Measurements from ENCODE around the gene OAS2.
"Not testable (repeated sequence)": the region's sequence is repeated elsewhere in the genome, so short reads cannot be mapped to it uniquely, and the experiment has no call there.

OAS2 gene

GRCh38 chr12:112986291-112986800 lies 8.0 kb downstream of the OAS2 start:
- DNase-seq: no peak

GRCh38 chr12:112987561-112987960 lies 9.2 kb downstream of the OAS2 start:
- DNase-seq: no peak

GRCh38 chr12:112988224-112988623 lies 9.9 kb downstream of the OAS2 start:
- DNase-seq: no peak

DNA sequence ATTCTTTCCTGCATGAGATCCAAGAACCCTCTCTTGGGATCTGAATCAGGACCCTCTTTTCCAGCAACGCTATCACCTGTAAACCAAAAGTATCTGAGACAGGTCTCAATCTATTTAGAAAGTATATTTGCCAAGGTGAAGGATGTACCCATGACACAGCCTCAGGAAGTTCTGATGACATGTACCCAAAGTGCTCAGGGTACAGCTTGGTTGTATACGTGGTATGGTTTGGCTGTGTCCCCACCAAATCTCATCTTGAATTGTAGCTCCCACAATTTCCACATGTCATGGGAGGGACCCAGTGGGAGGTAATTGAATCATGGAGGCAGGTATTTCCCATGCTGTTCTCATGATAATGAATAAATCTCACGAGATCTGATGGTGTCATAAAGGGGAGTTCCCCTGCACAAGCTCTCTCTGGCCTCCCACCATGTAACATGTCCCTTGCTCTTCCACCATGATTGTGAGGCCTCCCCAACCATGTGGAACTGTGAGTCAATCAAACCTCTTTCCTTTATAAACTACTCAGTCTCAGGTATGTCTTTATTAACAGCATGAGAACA lies 10.6 kb downstream of the OAS2 start:
- DNase-seq: not testable (repeated sequence)

DNA sequence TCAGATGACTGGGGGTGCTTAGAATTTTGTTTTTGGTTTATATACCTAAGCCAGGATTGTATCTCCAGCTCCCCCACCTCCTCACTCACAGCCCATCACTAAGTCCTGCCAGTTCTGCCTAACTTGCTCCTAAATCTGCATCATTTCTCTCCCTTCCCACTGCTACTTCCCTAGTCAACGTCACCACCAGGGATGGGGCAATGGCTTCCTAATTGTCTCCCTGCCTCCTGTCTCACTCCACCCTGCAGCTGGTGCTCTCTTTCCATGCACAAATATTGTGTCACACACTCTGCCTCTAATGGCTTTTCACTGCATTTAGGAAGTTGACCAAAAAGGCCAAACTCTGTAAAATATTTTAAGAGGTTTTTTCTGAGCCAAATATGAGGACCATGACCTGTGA lies 11.5 kb downstream of the OAS2 start:
- no peak for DNase-seq

- peak; percentile 23 for DNase-seq
These were observed 14.5 kb downstream of the OAS2 start for GRCh38 chr12:112992541-112993398.

- no peak for DNase-seq
These were observed 16.7 kb downstream of the OAS2 start for GRCh38 chr12:112995008-112995407.

- DNase-seq: no peak
These were observed 18.2 kb downstream of the OAS2 start for GRCh38 chr12:112996501-112996900.

DNA sequence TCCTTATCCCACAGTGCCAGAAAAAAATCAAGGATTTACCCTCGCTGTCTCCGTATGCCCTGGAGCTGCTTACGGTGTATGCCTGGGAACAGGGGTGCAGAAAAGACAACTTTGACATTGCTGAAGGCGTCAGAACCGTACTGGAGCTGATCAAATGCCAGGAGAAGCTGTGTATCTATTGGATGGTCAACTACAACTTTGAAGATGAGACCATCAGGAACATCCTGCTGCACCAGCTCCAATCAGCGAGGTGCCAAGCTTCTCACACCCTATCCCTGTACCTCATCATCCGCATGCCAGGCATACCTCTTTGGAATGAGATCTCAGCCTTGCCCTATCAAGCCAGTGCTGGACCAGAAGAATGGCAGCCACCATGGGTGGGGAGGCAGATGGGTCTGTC lies 19.2 kb downstream of the OAS2 start:
- DNase-seq: no peak

- no peak for DNase-seq
These were observed 20.9 kb downstream of the OAS2 start for GRCh38 chr12:112998987-112999767.

- no peak for DNase-seq
These were observed 22.1 kb downstream of the OAS2 start for GRCh38 chr12:113000433-113000832.

- DNase-seq: no peak
These were observed 23.8 kb downstream of the OAS2 start for GRCh38 chr12:113002155-113002554.

DNA sequence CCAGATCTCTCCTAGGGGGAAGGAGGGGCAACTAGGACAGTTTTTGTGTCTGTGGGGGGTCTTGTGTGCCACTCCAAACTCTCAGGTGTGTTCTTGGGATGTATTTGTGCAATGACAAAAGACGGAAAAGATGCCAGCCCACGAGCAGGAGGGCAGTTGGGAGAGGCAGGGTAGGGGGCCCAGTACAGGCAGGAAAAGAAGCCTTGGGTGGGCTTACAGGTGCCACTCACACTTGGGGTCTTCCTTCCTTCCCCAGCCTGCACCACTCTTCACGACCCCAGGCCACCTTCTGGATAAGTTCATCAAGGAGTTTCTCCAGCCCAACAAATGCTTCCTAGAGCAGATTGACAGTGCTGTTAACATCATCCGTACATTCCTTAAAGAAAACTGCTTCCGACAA lies 24.4 kb downstream of the OAS2 start:
- no peak for DNase-seq

DNA sequence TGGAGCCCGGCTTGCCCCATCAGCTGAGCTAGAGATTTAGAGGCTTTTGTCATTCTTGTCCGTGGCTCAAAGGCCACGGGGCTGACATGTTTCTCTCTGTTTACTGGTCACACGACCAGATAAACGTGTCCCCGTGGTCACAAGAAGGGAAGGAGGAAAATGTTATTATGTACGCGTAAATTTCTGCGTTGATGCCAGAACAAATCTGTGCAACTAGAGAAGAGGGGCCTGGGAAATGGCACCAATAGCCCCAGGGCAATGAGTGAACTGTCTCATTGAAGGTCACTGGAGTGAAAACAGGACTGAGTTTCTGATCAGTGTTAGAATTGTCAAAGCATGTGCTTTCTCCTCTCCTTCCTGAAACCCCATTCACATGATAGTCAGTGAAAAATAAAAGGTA lies 25.3 kb downstream of the OAS2 start:
- DNase-seq: no peak

DNA sequence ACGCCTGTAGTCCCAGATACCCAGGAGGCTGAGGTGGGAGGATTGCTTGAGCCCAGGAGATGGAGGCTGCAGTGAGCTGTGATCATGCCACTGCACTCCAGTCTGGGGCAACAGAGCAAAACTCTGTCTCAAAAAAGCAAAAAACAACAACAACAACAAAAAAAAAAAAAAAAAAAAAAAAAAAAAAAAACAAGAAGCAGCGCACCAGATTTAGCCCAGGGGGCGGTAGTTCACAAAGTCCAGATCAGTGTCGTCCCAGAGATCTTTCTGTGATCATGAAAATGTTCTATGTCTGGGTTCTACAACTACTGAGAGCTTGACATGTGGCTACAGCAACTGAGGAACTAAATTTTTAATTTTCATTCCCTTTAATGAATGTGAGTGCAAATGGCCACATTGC lies 27.4 kb downstream of the OAS2 start:
- no peak for DNase-seq

DNA sequence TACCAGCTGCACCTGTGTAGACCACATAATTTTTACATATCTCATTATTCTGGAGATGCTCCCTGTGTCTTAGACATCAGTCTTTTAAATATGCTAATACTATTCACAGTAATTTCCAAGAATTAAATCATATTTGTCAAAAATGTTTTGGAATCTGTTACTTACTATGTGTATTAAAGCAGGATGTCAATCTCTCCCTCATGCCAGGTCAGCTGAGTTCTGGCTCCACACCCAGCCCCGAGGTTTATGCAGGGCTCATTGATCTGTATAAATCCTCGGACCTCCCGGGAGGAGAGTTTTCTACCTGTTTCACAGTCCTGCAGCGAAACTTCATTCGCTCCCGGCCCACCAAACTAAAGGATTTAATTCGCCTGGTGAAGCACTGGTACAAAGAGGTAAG lies 27.9 kb downstream of the OAS2 start:
- no peak for DNase-seq

- no peak for DNase-seq
These were observed 28.3 kb downstream of the OAS2 start for GRCh38 chr12:113006641-113007040.

DNA sequence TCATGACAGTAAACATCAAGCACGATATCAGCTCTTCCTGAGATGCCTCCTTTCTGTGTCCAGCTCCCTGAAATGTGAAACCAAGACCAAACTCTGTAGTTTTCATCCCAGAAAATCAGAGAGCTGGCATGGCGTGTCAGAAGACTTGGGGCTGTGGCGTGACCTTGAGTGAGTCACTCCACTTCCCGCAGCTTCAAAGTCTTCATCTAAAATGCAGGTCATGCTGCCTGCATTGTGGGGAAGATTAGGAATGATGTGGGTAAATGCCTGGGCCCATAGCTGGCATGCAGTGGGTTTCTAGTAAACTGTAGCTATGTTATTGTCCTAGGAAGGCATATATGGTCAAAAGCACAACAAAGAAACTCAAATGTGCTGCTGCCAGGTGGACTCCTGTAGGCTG lies 28.8 kb downstream of the OAS2 start:
- DNase-seq: peak; percentile 56

DNA sequence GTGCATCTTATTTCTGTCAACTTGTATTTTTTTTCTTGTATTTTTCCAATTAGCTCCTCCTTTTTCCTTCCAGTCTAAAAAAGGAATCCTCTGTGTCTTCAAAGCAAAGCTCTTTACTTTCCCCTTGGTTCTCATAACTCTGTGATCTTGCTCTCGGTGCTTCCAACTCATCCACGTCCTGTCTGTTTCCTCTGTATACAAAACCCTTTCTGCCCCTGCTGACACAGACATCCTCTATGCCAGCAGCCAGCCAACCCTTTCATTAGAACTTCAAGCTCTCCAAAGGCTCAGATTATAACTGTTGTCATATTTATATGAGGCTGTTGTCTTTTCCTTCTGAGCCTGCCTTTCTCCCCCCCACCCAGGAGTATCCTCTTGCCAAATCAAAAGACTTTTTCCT lies 32.4 kb downstream of the OAS2 start:
- DNase-seq: no peak

GRCh38 chr12:113014565-113014964 lies 36.2 kb downstream of the OAS2 start:
- no peak for DNase-seq

DNA sequence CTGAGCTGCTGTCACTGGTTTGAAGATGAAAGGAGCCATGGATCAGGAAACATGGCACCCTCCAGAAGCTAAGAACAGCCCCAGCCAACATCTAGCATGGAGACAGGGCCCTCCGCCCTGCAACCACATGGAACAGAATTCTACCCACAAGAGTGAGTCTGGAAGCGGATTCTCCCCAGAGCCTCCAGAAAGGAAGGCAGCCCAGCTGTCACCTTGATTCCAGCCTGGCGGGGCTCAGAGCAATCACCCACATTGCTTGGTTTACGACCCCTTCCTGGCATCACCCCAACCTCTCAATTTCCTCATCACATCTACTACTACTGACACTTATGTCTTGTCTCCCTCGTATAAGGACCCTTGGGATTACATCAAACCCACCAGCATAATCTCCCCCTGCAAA lies 38.5 kb downstream of the OAS2 start:
- no peak for DNase-seq

GRCh38 chr12:113019025-113019424 lies 40.7 kb downstream of the OAS2 start:
- peak; percentile 28 for DNase-seq

- DNase-seq: no peak
These were observed 43.2 kb downstream of the OAS2 start for GRCh38 chr12:113021500-113021899.

Data from NCI-H226 (cell line).